ENCODE data around the gene INTS7. TPM values are rescaled to one million over a fixed set of nuclear protein-coding genes. Genes with fewer than 3 reads are reported as not detected.
A peak's percentile ranks its signal among the peaks of the same experiment; 100 is the strongest.

INTS7 gene
- total RNA-seq, 5 donors from 2014 or later (not counting 1 experiment from before 2014, with no cell fraction given), result 8.5 to 12.2 (median 8.8) TPM

- Histone ChIP-seq H3K9me3 (no peaks in the 10 kb centered on the region), H3K4me3 (ENCODE audit: control insufficient read depth in 1 of 2, extremely low read depth in 1 of 2, low read length in 1 of 2) (no peak overlapping the region), H3K4me1 (ENCODE audit: control insufficient read depth in 1 of 2, extremely low read depth in 1 of 2, insufficient read depth in 2 of 2, low read length in 2 of 2) (no peaks in the 10 kb centered on the region), H3K27ac (ENCODE audit: low read length) (no peak overlapping the region), H3K36me3 (ENCODE audit: control insufficient read depth in 2 of 2, extremely low read depth in 1 of 2, insufficient read depth in 1 of 2, low read length in 1 of 2) (no peaks in the 10 kb centered on the region), H3K27me3 (replicated peaks in 1 of 2; ENCODE audit: control insufficient read depth in 2 of 2, extremely low read depth in 1 of 2, insufficient read depth in 2 of 2, low read length in 1 of 2) (peaks cover 0 to 20% of the 10 kb centered on the region in 2 experiments)
- ATAC-seq (replicated peaks in 1 of 4) (no peak), DNase-seq (peak in 2 of 35 experiments; percentile 11 to 20)
- ChIA-PET CTCF (no interaction called here), POLR2A (no interaction called here)
- Mint-ChIP-seq H3K9me3 (no peaks in the 10 kb centered on the region), H3K27me3 (peaks cover 8 to 9% of the 10 kb centered on the region in 2 donors), H3K4me1 (no peaks in the 10 kb centered on the region), H3K27ac (no peak overlapping the region), H3K4me3 (no peak overlapping the region), H3K36me3 (no peaks in the 10 kb centered on the region)
- 83% methylated on average over 7 of the region's 9 CpGs for WGBS (ENCODE audit: insufficient coverage)
Observed at GRCh38 chr1:211928993-211929637, 106.2 kb downstream of the INTS7 start.

DNA sequence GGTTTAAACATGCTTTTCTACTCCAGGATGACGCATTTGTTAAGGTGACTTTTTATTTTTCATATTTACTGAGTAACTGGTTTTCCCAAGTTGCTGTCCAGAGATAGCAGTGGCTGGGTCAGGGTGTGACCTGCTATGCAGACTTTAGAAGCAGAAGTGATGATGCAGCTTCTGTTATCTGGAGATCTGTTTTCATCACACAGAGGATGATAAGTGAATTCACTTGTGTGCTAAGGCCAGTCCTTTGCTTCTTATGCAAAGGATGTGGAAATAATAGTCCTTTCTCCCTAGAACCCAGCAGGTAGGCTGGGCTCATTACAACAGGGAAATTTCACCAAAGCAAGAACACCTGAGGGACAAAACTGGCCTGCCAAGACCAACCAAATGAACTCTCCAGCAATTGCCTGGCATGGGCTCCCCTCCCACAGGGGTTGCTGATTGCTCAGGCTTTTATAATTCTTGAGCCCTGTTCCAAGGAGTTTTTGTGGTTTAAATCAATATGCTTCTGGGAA lies 107.0 kb downstream of the INTS7 start:
- H3K9me3 Mint-ChIP-seq, result no peaks in the 10 kb centered on the region
- no peak overlapping the region for H3K4me3 ChIP-seq (ENCODE audit: control insufficient read depth in 1 of 2, extremely low read depth in 1 of 2, low read length in 1 of 2)
- H3K27ac ChIP-seq (ENCODE audit: low read length), result no peak overlapping the region
- peaks cover 0 to 20% of the 10 kb centered on the region in 2 experiments for H3K27me3 ChIP-seq (replicated peaks in 1 of 2; ENCODE audit: control insufficient read depth in 2 of 2, extremely low read depth in 1 of 2, insufficient read depth in 2 of 2, low read length in 1 of 2)
- H3K4me1 Mint-ChIP-seq, result no peaks in the 10 kb centered on the region
- no peaks in the 10 kb centered on the region for H3K4me1 ChIP-seq (ENCODE audit: control insufficient read depth in 1 of 2, extremely low read depth in 1 of 2, insufficient read depth in 2 of 2, low read length in 2 of 2)
- no peaks in the 10 kb centered on the region for H3K36me3 ChIP-seq (ENCODE audit: control insufficient read depth in 2 of 2, extremely low read depth in 1 of 2, insufficient read depth in 1 of 2, low read length in 1 of 2)
- H3K4me3 Mint-ChIP-seq, result no peak overlapping the region
- DNase-seq, result peak in 2 of 35 experiments; percentile 3 to 10
- ChIA-PET CTCF (no interaction called here), POLR2A (no interaction called here)
- no CpG with 5 or more reads among the region's 1 CpG for WGBS (ENCODE audit: insufficient coverage)
- no peak for ATAC-seq (replicated peaks in 1 of 4)
- H3K36me3 Mint-ChIP-seq, result no peaks in the 10 kb centered on the region
- no peaks in the 10 kb centered on the region for H3K9me3 ChIP-seq
- peaks cover 8 to 9% of the 10 kb centered on the region in 2 donors for H3K27me3 Mint-ChIP-seq
- no peak overlapping the region for H3K27ac Mint-ChIP-seq

- POLR2A ChIA-PET, result interaction anchor here in 1 of 2 donors (0.6 kb wide), 1 partner anchor 15 kb away, joined by 7 read pairs; no protein-coding TSS in a partner anchor
- no peak overlapping the region for H3K27ac Mint-ChIP-seq
- ATAC-seq (replicated peaks in 1 of 4), result no peak
Observed at GRCh38 chr1:211925016-211925415, 110.3 kb downstream of the INTS7 start.

GRCh38 chr1:211924256-211924655 lies 111.1 kb downstream of the INTS7 start:
- Histone ChIP-seq H3K4me1 (ENCODE audit: control insufficient read depth in 1 of 2, extremely low read depth in 1 of 2, insufficient read depth in 2 of 2, low read length in 2 of 2) (no peaks in the 10 kb centered on the region), H3K27ac (ENCODE audit: low read length) (no peak overlapping the region), H3K27me3 (replicated peaks in 1 of 2; ENCODE audit: control insufficient read depth in 2 of 2, extremely low read depth in 1 of 2, insufficient read depth in 2 of 2, low read length in 1 of 2) (peaks cover 0 to 14% of the 10 kb centered on the region in 2 experiments), H3K4me3 (ENCODE audit: control insufficient read depth in 1 of 2, extremely low read depth in 1 of 2, low read length in 1 of 2) (no peak overlapping the region), H3K9me3 (no peaks in the 10 kb centered on the region), H3K36me3 (ENCODE audit: control insufficient read depth in 2 of 2, extremely low read depth in 1 of 2, insufficient read depth in 1 of 2, low read length in 1 of 2) (no peaks in the 10 kb centered on the region)
- Mint-ChIP-seq H3K27me3 (peaks cover 3 to 4% of the 10 kb centered on the region in 2 donors), H3K4me3 (no peak overlapping the region), H3K36me3 (no peaks in the 10 kb centered on the region), H3K27ac (no peak overlapping the region), H3K9me3 (no peaks in the 10 kb centered on the region), H3K4me1 (no peaks in the 10 kb centered on the region)
- CTCF ChIA-PET, result interaction anchor here in 1 of 2 donors (0.7 kb wide), 1 partner anchor 200 kb away, joined by 3 read pairs; no protein-coding TSS in a partner anchor
- ATAC-seq (replicated peaks in 1 of 4) (no peak), DNase-seq (no peak)
- 78% methylated on average over 10 of the region's 10 CpGs for WGBS (ENCODE audit: insufficient coverage)
- POLR2A ChIA-PET, result interaction anchor here in 1 of 2 donors (0.6 kb wide), 1 partner anchor 15 kb away, joined by 7 read pairs; no protein-coding TSS in a partner anchor

More at GRCh38 chr1:211925016-211925415, 110.3 kb downstream of the INTS7 start:
- no peak overlapping the region for H3K27ac ChIP-seq (ENCODE audit: low read length)
- no peaks in the 10 kb centered on the region for H3K4me1 ChIP-seq (ENCODE audit: control insufficient read depth in 1 of 2, extremely low read depth in 1 of 2, insufficient read depth in 2 of 2, low read length in 2 of 2)
- no peaks in the 10 kb centered on the region for H3K4me1 Mint-ChIP-seq
- no peaks in the 10 kb centered on the region for H3K9me3 ChIP-seq
- H3K36me3 ChIP-seq (ENCODE audit: control insufficient read depth in 2 of 2, extremely low read depth in 1 of 2, insufficient read depth in 1 of 2, low read length in 1 of 2), result no peaks in the 10 kb centered on the region
- peaks cover 0 to 21% of the 10 kb centered on the region in 2 experiments for H3K27me3 ChIP-seq (replicated peaks in 1 of 2; ENCODE audit: control insufficient read depth in 2 of 2, extremely low read depth in 1 of 2, insufficient read depth in 2 of 2, low read length in 1 of 2)
- H3K27me3 Mint-ChIP-seq, result peaks cover 7 to 8% of the 10 kb centered on the region in 2 donors
- H3K4me3 ChIP-seq (ENCODE audit: control insufficient read depth in 1 of 2, extremely low read depth in 1 of 2, low read length in 1 of 2), result no peak overlapping the region
- CTCF ChIA-PET, result interaction anchor here in 1 of 2 donors (0.5 kb wide), 1 partner anchor 1139 kb away, joined by 4 read pairs; no protein-coding TSS in a partner anchor
- no peaks in the 10 kb centered on the region for H3K9me3 Mint-ChIP-seq
- 53% methylated on average over 2 of the region's 7 CpGs for WGBS (ENCODE audit: insufficient coverage)
- no peaks in the 10 kb centered on the region for H3K36me3 Mint-ChIP-seq
- H3K4me3 Mint-ChIP-seq, result no peak overlapping the region
- no peak for DNase-seq

DNA sequence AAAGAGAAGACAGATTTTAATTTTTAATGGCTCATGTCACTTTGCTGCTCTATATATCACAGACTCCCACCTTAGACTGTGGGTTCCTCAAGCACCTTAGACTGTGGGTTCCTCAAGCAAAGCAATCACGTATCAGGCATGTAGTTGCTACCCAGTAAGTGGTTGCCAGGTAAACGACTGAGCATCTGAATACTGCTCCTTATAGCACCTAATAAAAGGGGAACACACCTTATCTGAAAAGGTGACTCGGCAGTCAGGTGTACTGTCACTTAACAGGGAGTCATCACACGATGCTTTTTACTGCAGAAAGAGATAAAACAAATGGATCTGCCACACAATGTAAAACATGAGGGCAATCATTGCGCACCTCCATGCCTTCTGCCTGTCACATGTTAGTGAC lies 112.3 kb downstream of the INTS7 start:
- no peak overlapping the region for H3K27ac Mint-ChIP-seq
- Histone ChIP-seq H3K4me3 (ENCODE audit: control insufficient read depth in 1 of 2, extremely low read depth in 1 of 2, low read length in 1 of 2) (no peak overlapping the region), H3K36me3 (ENCODE audit: control insufficient read depth in 2 of 2, extremely low read depth in 1 of 2, insufficient read depth in 1 of 2, low read length in 1 of 2) (no peaks in the 10 kb centered on the region), H3K27ac (ENCODE audit: low read length) (no peak overlapping the region), H3K27me3 (replicated peaks in 1 of 2; ENCODE audit: control insufficient read depth in 2 of 2, extremely low read depth in 1 of 2, insufficient read depth in 2 of 2, low read length in 1 of 2) (peaks cover 0 to 11% of the 10 kb centered on the region in 2 experiments), H3K4me1 (ENCODE audit: control insufficient read depth in 1 of 2, extremely low read depth in 1 of 2, insufficient read depth in 2 of 2, low read length in 2 of 2) (no peaks in the 10 kb centered on the region), H3K9me3 (no peaks in the 10 kb centered on the region)
- no peaks in the 10 kb centered on the region for H3K4me1 Mint-ChIP-seq
- peaks cover 0 to 7% of the 10 kb centered on the region in 2 donors for H3K27me3 Mint-ChIP-seq
- no peaks in the 10 kb centered on the region for H3K36me3 Mint-ChIP-seq
- no peaks in the 10 kb centered on the region for H3K9me3 Mint-ChIP-seq
- ChIA-PET CTCF (no interaction called here), POLR2A (no interaction called here)
- no peak overlapping the region for H3K4me3 Mint-ChIP-seq
- WGBS (ENCODE audit: insufficient coverage), result 73% methylated on average over 5 of the region's 5 CpGs
- DNase-seq (no peak), ATAC-seq (replicated peaks in 1 of 4) (no peak)

GRCh38 chr1:211921579-211922095 lies 113.7 kb downstream of the INTS7 start:
- CTCF ChIA-PET, result no interaction called here

More at GRCh38 chr1:211921579-211922095, 113.7 kb downstream of the INTS7 start:
- H3K27me3 Mint-ChIP-seq, result peaks cover 0 to 7% of the 10 kb centered on the region in 2 donors
- H3K4me1 Mint-ChIP-seq, result no peaks in the 10 kb centered on the region
- H3K4me3 Mint-ChIP-seq, result no peak overlapping the region
- no peak overlapping the region for H3K27ac ChIP-seq (ENCODE audit: low read length)
- no peak for ATAC-seq (replicated peaks in 1 of 4)
- no peak overlapping the region for H3K4me3 ChIP-seq (ENCODE audit: control insufficient read depth in 1 of 2, extremely low read depth in 1 of 2, low read length in 1 of 2)
- no peaks in the 10 kb centered on the region for H3K9me3 ChIP-seq
- no peak overlapping the region for H3K27ac Mint-ChIP-seq
- no peak for DNase-seq
- H3K27me3 ChIP-seq (replicated peaks in 1 of 2; ENCODE audit: control insufficient read depth in 2 of 2, extremely low read depth in 1 of 2, insufficient read depth in 2 of 2, low read length in 1 of 2), result peaks cover 0 to 11% of the 10 kb centered on the region in 2 experiments
- no peaks in the 10 kb centered on the region for H3K36me3 Mint-ChIP-seq
- 91% methylated on average over 6 of the region's 9 CpGs for WGBS (ENCODE audit: insufficient coverage)
- no peaks in the 10 kb centered on the region for H3K9me3 Mint-ChIP-seq
- no peaks in the 10 kb centered on the region for H3K4me1 ChIP-seq (ENCODE audit: control insufficient read depth in 1 of 2, extremely low read depth in 1 of 2, insufficient read depth in 2 of 2, low read length in 2 of 2)
- POLR2A ChIA-PET, result no interaction called here
- no peaks in the 10 kb centered on the region for H3K36me3 ChIP-seq (ENCODE audit: control insufficient read depth in 2 of 2, extremely low read depth in 1 of 2, insufficient read depth in 1 of 2, low read length in 1 of 2)
